ENCODE measurements around the gene PTHLH. TPM values are rescaled to one million over a fixed set of nuclear protein-coding genes. Genes with fewer than 3 reads are reported as not detected.

Gene PTHLH
- total RNA-seq, 1 experiment from 2014 or later, result 2.2 TPM

DNA sequence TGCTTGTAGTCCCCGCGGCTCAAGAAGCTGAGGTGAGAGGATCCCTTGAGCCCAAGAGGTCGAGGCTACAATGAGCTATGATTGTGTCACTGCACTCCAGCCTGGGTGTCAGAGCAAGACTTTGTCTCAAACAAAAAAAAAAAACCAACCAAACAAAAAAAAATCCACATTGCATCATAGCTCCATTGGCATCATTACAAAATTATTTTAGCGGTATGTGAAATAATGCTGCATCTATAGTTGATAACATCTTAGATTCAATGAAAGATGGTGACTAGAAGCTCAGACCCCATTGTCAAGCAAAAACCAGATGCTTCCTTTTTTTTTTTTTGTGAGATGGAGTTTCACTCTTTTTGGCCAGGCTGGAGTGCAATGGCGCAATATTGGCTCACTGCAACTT is 14.8 kb upstream of the PTHLH start:
- POLR2A ChIA-PET, result no interaction called here
- DNase-seq (ENCODE audit: low read depth, low spot score), result no peak
- in situ Hi-C loops (cut with HindIII; ENCODE audit: low pct_unique_long_range_greater_than_20kb, low sequenced_read_pairs), result no loop called here

DNA sequence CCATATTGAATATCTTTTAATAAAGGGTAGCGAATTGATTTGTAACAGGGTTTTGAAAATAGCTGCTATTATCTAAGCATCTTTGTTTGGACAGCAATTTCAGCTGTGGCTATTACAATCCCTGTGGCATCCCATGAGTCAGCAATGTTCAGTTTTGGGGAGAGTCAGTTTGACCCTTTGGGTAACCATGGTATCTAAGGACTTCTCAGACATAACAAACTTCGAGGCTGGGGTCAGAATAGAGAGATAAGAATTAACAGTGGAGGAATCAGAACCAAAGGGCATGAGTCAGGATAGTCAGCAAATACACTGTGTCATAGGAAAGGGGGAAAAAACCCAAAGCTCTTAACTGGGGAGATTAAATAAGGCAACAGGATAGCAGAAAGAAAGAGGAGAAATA is 11.7 kb upstream of the PTHLH start:
- BruUV-seq (replicated peaks), result no TSS peak
- no peak for DNase-seq (ENCODE audit: low read depth, low spot score)
- no peak overlapping the region for H3K4me3 ChIP-seq (ENCODE audit: low read depth in 2 of 2, low read length in 2 of 2)
- H3K9me3 ChIP-seq (ENCODE audit: control insufficient read depth, insufficient read depth, low read depth, low read length), result no peaks in the 10 kb centered on the region
- intact Hi-C loops (cut with micrococcal nuclease; ENCODE audit: unreplicated experiment), result no loop called here
- ChIA-PET CTCF (no interaction called here), POLR2A (no interaction called here)
- in situ Hi-C loops (cut with HindIII; ENCODE audit: low pct_unique_long_range_greater_than_20kb, low sequenced_read_pairs), result no loop called here
- H3K27ac ChIP-seq (ENCODE audit: low read length), result no peak overlapping the region
- H3K4me1 ChIP-seq (ENCODE audit: control insufficient read depth, insufficient read depth, low read length), result no peaks in the 10 kb centered on the region
- no peaks in the 10 kb centered on the region for H3K36me3 ChIP-seq (ENCODE audit: control insufficient read depth, insufficient read depth, low read length)
- no peak for ATAC-seq
- no peak for TF ChIP-seq SIN3A (IDR thresholded peaks at IDR 0.05; ENCODE audit: borderline replicate concordance, insufficient read depth, low read depth, low read length)
- no peak for TF ChIP-seq POLR2AphosphoS5 (IDR thresholded peaks at IDR 0.05; ENCODE audit: low read depth, low read length)
- TF ChIP-seq, protein P1, sequence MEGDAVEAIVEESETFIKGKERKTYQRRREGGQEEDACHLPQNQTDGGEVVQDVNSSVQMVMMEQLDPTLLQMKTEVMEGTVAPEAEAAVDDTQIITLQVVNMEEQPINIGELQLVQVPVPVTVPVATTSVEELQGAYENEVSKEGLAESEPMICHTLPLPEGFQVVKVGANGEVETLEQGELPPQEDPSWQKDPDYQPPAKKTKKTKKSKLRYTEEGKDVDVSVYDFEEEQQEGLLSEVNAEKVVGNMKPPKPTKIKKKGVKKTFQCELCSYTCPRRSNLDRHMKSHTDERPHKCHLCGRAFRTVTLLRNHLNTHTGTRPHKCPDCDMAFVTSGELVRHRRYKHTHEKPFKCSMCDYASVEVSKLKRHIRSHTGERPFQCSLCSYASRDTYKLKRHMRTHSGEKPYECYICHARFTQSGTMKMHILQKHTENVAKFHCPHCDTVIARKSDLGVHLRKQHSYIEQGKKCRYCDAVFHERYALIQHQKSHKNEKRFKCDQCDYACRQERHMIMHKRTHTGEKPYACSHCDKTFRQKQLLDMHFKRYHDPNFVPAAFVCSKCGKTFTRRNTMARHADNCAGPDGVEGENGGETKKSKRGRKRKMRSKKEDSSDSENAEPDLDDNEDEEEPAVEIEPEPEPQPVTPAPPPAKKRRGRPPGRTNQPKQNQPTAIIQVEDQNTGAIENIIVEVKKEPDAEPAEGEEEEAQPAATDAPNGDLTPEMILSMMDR (IDR thresholded peaks at IDR 0.05), result no peak
- TF ChIP-seq, protein P2, sequence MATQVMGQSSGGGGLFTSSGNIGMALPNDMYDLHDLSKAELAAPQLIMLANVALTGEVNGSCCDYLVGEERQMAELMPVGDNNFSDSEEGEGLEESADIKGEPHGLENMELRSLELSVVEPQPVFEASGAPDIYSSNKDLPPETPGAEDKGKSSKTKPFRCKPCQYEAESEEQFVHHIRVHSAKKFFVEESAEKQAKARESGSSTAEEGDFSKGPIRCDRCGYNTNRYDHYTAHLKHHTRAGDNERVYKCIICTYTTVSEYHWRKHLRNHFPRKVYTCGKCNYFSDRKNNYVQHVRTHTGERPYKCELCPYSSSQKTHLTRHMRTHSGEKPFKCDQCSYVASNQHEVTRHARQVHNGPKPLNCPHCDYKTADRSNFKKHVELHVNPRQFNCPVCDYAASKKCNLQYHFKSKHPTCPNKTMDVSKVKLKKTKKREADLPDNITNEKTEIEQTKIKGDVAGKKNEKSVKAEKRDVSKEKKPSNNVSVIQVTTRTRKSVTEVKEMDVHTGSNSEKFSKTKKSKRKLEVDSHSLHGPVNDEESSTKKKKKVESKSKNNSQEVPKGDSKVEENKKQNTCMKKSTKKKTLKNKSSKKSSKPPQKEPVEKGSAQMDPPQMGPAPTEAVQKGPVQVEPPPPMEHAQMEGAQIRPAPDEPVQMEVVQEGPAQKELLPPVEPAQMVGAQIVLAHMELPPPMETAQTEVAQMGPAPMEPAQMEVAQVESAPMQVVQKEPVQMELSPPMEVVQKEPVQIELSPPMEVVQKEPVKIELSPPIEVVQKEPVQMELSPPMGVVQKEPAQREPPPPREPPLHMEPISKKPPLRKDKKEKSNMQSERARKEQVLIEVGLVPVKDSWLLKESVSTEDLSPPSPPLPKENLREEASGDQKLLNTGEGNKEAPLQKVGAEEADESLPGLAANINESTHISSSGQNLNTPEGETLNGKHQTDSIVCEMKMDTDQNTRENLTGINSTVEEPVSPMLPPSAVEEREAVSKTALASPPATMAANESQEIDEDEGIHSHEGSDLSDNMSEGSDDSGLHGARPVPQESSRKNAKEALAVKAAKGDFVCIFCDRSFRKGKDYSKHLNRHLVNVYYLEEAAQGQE (IDR thresholded peaks at IDR 0.05; ENCODE audit: insufficient read depth in 1 of 2, low read depth in 2 of 2, low read length in 1 of 2), result no peak
- TF ChIP-seq TCF7L2 (IDR thresholded peaks at IDR 0.05; ENCODE audit: low read depth, low read length), result no peak
- no peaks in the 10 kb centered on the region; the same call in 1 of the 2 replicates for H3K27me3 ChIP-seq (ENCODE audit: control insufficient read depth, insufficient read depth, low read length)

More for the DNA sequence above, 14.8 kb upstream of the PTHLH start:
- TF ChIP-seq, protein P1 (IDR thresholded peaks at IDR 0.05), result no peak
- TF ChIP-seq TCF7L2 (IDR thresholded peaks at IDR 0.05; ENCODE audit: low read depth, low read length), result no peak
- TF ChIP-seq POLR2AphosphoS5 (IDR thresholded peaks at IDR 0.05; ENCODE audit: low read depth, low read length), result no peak
- no peak for TF ChIP-seq SIN3A (IDR thresholded peaks at IDR 0.05; ENCODE audit: borderline replicate concordance, insufficient read depth, low read depth, low read length)
- TF ChIP-seq, protein P2 (IDR thresholded peaks at IDR 0.05; ENCODE audit: insufficient read depth in 1 of 2, low read depth in 2 of 2, low read length in 1 of 2), result no peak
- CTCF ChIA-PET, result no interaction called here
- H3K4me3 ChIP-seq (ENCODE audit: low read depth in 2 of 2, low read length in 2 of 2), result no peak overlapping the region
- ATAC-seq, result no peak
- intact Hi-C loops (cut with micrococcal nuclease; ENCODE audit: unreplicated experiment), result no loop called here
- no peak overlapping the region for H3K27ac ChIP-seq (ENCODE audit: low read length)
- BruUV-seq (replicated peaks), result no TSS peak
- no peaks in the 10 kb centered on the region for H3K4me1 ChIP-seq (ENCODE audit: control insufficient read depth, insufficient read depth, low read length)
- peaks cover 5% of the 10 kb centered on the region; the same call in 1 of the 2 replicates for H3K9me3 ChIP-seq (ENCODE audit: control insufficient read depth, insufficient read depth, low read depth, low read length)
- no peaks in the 10 kb centered on the region for H3K36me3 ChIP-seq (ENCODE audit: control insufficient read depth, insufficient read depth, low read length)
- H3K27me3 ChIP-seq (ENCODE audit: control insufficient read depth, insufficient read depth, low read length), result no peaks in the 10 kb centered on the region

Data from Panc1 (cell line).